Measurements from ENCODE around the gene SNAPC1. TPM values are rescaled to one million over a fixed set of nuclear protein-coding genes. Genes with fewer than 3 reads are reported as not detected.

SNAPC1 gene
- total RNA-seq, 2 experiments from 2014 or later: 8.7 to 9.2 TPM

DNA sequence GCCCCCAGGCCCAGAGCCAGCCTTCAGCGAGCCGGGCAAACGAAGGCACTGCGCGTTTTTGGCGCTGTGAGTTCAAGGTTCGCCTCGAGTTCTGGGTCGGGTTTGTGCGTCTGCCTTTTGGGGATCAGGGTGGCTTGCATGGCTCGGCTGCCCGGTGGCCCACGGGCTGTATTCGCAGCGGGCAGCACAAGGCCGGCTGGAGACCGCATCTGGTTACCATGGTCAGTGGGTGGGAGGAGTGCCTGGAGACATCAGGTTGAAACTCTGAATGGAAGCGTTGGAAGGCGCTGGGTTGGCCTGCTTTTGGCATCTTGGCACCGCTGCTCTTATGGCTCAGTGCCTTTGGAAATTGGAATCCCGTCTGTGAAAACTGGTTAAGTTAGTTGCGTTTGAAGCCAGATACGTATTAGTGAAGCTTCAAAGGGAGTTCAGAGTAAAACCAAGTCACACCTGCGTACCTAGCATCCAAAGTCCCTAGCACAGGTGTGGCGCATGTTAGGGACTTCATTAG lies 50.9 kb downstream of the SNAPC1 start:
- Mint-ChIP-seq H3K27me3 (ENCODE audit: low read depth) (peaks cover 43% of the 10 kb centered on the region), H3K4me1 (ENCODE audit: low read depth) (peaks cover 11% of the 10 kb centered on the region)
- CTCF ChIA-PET: interaction anchor here (0.6 to 0.7 kb wide), 2 partner anchors 240 to 556 kb away, joined by 3 to 6 read pairs; no protein-coding TSS in a partner anchor

DNA sequence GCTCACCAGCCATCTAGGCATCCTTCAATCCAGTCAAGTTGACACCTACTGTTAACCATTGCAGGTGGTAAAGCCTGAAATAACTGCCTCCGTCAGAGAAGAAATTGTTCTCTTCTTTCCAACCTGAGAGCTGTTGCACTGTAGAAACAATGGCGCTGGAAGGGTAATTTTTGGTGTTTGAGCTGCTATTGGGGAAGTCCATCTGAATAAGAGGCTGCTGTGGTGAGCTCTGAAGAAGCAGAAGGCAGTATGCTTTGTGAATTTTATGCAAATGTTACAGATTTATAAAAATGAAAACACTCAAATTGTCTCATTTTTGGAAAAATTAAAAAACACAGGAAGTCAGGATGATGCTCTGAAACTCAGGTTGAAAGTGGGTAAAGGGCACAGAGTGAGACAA lies 60.2 kb downstream of the SNAPC1 start:
- intact Hi-C loops (cut with micrococcal nuclease): no loop called here
- H3K27me3 Mint-ChIP-seq (ENCODE audit: low read depth): peaks cover 3% of the 10 kb centered on the region
- H3K4me1 Mint-ChIP-seq (ENCODE audit: low read depth): peaks cover 9% of the 10 kb centered on the region
- peak; percentile 46 for DNase-seq
- no peaks in the 10 kb centered on the region for H3K36me3 Mint-ChIP-seq (ENCODE audit: low read depth)
- peak overlapping the region; percentile 30 for H3K27ac Mint-ChIP-seq
- no peaks in the 10 kb centered on the region for H3K9me3 Mint-ChIP-seq
- H3K4me3 Mint-ChIP-seq: no peak overlapping the region
- CTCF ChIA-PET: interaction anchor here (1.1 to 2.8 kb wide), 2 partner anchors 15 to 1340 kb away, joined by 3 to 11 read pairs; no protein-coding TSS in a partner anchor

More for the DNA sequence above, 50.9 kb downstream of the SNAPC1 start:
- no peak for DNase-seq
- intact Hi-C loops (cut with micrococcal nuclease): no loop called here
- H3K9me3 Mint-ChIP-seq: no peaks in the 10 kb centered on the region
- H3K36me3 Mint-ChIP-seq (ENCODE audit: low read depth): no peaks in the 10 kb centered on the region
- H3K4me3 Mint-ChIP-seq: peak overlapping the region; percentile 69
- H3K27ac Mint-ChIP-seq: no peak overlapping the region

DNA sequence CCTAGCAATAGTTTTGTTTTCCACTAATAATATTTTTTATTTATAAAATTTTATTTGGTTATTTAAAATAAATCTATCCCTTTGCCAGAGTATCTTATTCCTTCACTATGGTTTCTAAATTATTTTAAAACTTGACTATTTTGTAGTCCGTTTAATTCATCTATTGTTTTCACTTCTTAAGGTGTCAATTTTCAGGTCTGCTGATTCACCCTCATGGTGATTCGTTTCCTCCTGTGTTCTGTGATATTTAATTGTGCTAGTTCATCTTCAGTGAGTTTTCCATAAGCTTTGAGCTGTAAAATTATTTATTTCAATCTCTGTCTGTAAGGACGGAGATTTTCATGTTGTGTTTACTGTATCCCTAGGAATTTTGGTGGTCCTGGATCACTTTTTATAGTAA lies 70.6 kb downstream of the SNAPC1 start:
- Mint-ChIP-seq H3K36me3 (ENCODE audit: low read depth) (no peaks in the 10 kb centered on the region), H3K4me3 (no peak overlapping the region), H3K4me1 (ENCODE audit: low read depth) (peaks cover 9% of the 10 kb centered on the region), H3K27me3 (ENCODE audit: low read depth) (no peaks in the 10 kb centered on the region), H3K27ac (no peak overlapping the region), H3K9me3 (no peaks in the 10 kb centered on the region)
- intact Hi-C loops (cut with micrococcal nuclease): loop anchor here (1.0 to 10.0 kb wide), 3 partner anchors 70 to 268 kb away; partner anchors contain the start of gene SNAPC1
- CTCF ChIA-PET: interaction anchor here (1.4 kb wide), 1 partner anchor 28 kb away, joined by 6 read pairs; no protein-coding TSS in a partner anchor
- DNase-seq: peak; percentile 25

DNA sequence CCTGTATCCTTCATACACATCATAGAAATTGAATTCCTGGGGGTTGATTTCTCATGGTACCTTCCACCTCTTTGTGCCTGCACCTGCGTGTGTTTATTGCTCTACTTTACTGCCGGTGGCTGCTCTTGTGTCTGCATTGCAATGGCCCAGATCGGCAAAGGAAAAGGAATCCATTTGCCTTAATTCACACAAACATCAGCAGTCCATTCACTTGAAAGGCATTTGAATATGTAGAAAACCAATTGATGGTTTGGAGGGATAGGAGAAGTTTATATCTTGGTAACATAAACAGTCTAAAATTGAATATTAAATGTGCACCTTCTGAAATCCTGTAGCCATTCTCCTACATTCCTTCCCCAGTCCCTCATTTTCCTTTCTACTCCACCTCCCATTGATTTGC lies 74.0 kb downstream of the SNAPC1 start:
- intact Hi-C loops (cut with micrococcal nuclease): loop anchor here (10.0 kb wide), 1 partner anchor 271 kb away; no protein-coding TSS in a partner anchor
- CTCF ChIA-PET: interaction anchor here (0.9 to 3.7 kb wide), 22 partner anchors 9 to 569 kb away, joined by 3 to 63 read pairs (median 12); no protein-coding TSS in a partner anchor
- H3K27me3 Mint-ChIP-seq (ENCODE audit: low read depth): no peaks in the 10 kb centered on the region
- H3K27ac Mint-ChIP-seq: no peak overlapping the region
- H3K36me3 Mint-ChIP-seq (ENCODE audit: low read depth): no peaks in the 10 kb centered on the region
- H3K4me3 Mint-ChIP-seq: no peak overlapping the region
- no peak for DNase-seq
- H3K4me1 Mint-ChIP-seq (ENCODE audit: low read depth): peaks cover 14% of the 10 kb centered on the region
- no peaks in the 10 kb centered on the region for H3K9me3 Mint-ChIP-seq

DNA sequence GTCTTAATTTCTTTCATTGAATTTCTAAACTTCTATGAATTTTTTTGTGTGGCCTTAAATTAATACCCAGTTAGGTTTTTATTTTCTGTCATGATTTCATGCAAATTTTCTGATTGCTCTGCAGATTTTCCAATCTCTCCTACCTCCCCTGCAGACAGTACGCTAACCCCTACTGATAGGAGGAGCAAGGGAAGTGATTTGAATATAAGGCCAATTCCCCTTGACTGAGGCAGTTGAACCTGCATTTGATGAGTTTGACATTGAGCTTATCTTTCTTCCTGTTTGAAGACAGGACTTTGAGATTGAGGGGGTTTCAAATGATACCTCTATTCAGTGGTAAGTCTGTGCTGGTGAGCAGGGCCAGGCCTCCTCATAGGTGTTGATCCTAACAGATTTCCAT lies 74.6 kb downstream of the SNAPC1 start:
- CTCF ChIA-PET: interaction anchor here (0.6 to 3.7 kb wide), 52 partner anchors 8 to 1003 kb away, joined by 3 to 63 read pairs (median 5); no protein-coding TSS in a partner anchor
- Mint-ChIP-seq H3K27ac (no peak overlapping the region), H3K27me3 (ENCODE audit: low read depth) (no peaks in the 10 kb centered on the region), H3K36me3 (ENCODE audit: low read depth) (no peaks in the 10 kb centered on the region), H3K4me3 (no peak overlapping the region), H3K9me3 (no peaks in the 10 kb centered on the region), H3K4me1 (ENCODE audit: low read depth) (peaks cover 14% of the 10 kb centered on the region)
- intact Hi-C loops (cut with micrococcal nuclease): loop anchor here (1.0 to 10.0 kb wide), 9 partner anchors 75 to 568 kb away; partner anchors contain the start of gene SNAPC1
- DNase-seq: no peak

DNA sequence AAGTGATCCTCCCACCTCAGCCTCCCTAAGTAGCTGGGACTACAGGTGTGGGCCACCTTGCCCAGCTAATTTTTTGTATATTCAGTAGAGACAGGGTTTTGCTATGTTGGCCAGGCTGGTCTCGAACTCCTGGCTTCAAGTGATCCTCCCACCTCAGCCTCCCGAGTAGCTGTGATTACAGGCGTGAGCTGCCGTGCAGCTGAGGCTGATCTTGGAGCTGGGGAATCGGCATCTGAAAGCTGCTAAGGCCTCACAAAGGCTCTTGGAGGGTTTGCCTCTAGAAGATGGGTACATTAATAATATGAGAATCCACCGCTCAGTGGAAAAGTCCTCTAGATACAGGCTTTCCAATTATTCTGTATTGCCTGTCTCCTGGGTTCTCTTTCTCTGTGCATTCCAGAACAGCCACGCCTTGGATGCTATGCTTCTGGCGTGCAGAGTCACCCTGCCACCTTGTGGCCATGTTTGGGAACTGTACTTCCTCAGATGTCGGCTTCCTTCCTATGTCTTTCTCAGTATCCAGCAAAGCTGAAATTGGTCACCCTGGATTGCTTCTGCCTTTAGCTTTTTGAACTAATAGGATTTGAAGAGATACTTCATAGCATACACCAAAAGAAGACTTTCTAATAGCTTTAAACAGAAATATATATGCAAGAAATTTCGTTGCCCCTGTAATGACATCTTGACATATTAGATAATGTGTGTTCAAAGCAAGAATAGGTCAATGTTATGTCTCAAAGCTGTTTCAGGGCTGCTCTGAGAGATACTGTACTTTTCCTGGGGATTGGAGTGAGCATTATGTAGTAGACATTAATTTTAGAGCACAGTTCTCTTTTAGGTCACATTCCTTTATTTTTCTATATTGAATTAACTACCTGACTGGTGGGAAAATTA lies 75.4 kb downstream of the SNAPC1 start:
- intact Hi-C loops (cut with micrococcal nuclease): loop anchor here (1.0 to 10.0 kb wide), 9 partner anchors 75 to 568 kb away; partner anchors contain the start of gene SNAPC1
- H3K4me3 Mint-ChIP-seq: no peak overlapping the region
- no peaks in the 10 kb centered on the region for H3K36me3 Mint-ChIP-seq (ENCODE audit: low read depth)
- peak; percentile 88 for DNase-seq
- no peaks in the 10 kb centered on the region for H3K9me3 Mint-ChIP-seq
- CTCF ChIA-PET: interaction anchor here (0.6 to 3.7 kb wide), 75 partner anchors 8 to 1492 kb away, joined by 3 to 63 read pairs (median 5); partner anchors contain the start of gene SNAPC1
- no peak overlapping the region for H3K27ac Mint-ChIP-seq
- H3K4me1 Mint-ChIP-seq (ENCODE audit: low read depth): peaks cover 12% of the 10 kb centered on the region
- H3K27me3 Mint-ChIP-seq (ENCODE audit: low read depth): no peaks in the 10 kb centered on the region

DNA sequence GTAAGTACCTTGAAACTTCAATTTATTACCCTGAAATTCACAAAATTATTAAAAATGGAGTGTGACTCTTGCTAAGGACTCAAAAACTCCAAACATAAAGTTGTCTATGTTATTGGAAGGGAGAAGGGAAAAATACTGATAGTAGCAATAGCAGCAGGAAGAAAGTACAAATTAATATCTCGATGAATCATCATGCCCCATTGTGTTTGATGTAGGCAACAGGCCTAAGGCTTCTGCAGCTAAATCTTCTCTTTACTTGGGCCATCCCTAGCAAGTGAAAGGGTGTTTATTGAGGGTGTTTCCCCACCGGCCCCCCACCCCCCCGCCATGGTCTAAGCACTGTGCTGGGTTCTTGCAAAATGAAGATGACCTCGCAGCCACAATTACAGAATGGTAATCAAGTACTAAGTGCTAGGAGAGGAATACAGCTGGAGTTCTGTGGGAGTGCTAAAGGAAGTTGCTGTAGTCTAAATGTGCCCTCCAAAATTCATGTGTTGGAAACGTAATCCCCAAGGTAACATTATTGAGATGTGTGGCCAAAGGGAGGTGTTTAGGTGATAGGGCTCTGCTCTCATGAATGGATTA lies 76.5 kb downstream of the SNAPC1 start:
- Mint-ChIP-seq H3K4me3 (no peak overlapping the region), H3K4me1 (ENCODE audit: low read depth) (peaks cover 7% of the 10 kb centered on the region), H3K27ac (no peak overlapping the region), H3K27me3 (ENCODE audit: low read depth) (no peaks in the 10 kb centered on the region), H3K36me3 (ENCODE audit: low read depth) (no peaks in the 10 kb centered on the region), H3K9me3 (no peaks in the 10 kb centered on the region)
- DNase-seq: no peak
- intact Hi-C loops (cut with micrococcal nuclease): loop anchor here (10.0 kb wide), 1 partner anchor 274 kb away; no protein-coding TSS in a partner anchor
- CTCF ChIA-PET: interaction anchor here (0.7 to 3.7 kb wide), 12 partner anchors 17 to 571 kb away, joined by 3 to 43 read pairs (median 13); no protein-coding TSS in a partner anchor

DNA sequence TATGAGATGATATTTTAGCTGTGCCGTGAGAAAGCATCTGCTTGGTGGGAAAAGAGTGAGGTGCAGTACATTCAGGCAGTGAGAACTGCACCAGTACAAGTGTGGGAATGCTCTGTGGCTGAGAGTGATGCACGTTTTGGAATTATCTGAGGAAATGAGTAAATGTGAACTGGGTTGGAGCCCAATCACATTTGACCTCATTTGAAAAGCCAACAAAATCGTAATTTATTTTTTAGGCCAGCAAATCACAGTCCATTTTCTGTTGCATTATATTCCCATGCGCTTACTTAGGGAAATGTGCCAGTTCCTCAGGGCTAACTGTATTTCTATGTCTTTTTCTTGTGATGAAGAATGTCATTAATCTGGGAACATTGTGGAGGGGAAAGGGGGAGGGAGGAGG lies 77.3 kb downstream of the SNAPC1 start:
- Mint-ChIP-seq H3K4me1 (ENCODE audit: low read depth) (peaks cover 7% of the 10 kb centered on the region), H3K27ac (no peak overlapping the region)
- CTCF ChIA-PET: no interaction called here

DNA sequence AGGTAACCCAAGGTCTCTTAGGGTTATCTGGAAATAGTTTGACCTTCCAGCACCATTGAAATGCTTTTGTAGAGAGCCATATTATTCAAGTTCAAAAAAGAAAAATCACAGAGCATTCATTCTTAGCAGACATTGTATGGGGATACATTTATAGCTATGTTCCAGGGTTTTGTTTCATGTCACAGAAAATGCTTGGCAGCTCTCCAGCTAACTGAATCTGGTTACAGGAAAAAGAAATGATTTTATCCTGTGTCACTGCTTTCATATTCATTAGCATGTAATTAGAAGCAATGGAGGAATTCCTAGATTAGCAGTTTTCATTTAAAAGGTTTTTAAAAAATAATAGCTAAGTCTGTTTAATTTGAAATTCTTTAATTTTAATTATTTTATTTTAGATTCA lies 78.9 kb downstream of the SNAPC1 start:
- no peak overlapping the region for H3K4me3 Mint-ChIP-seq
- no peaks in the 10 kb centered on the region for H3K9me3 Mint-ChIP-seq
- no peak overlapping the region for H3K27ac Mint-ChIP-seq
- CTCF ChIA-PET: interaction anchor here (0.7 to 1.4 kb wide), 6 partner anchors 77 to 431 kb away, joined by 3 to 4 read pairs (median 3); no protein-coding TSS in a partner anchor
- no peaks in the 10 kb centered on the region for H3K27me3 Mint-ChIP-seq (ENCODE audit: low read depth)
- intact Hi-C loops (cut with micrococcal nuclease): loop anchor here (1.0 kb wide), 1 partner anchor 49 kb away; no protein-coding TSS in a partner anchor
- DNase-seq: peak; percentile 72
- H3K36me3 Mint-ChIP-seq (ENCODE audit: low read depth): no peaks in the 10 kb centered on the region
- H3K4me1 Mint-ChIP-seq (ENCODE audit: low read depth): peaks cover 7% of the 10 kb centered on the region

More for the DNA sequence above, 77.3 kb downstream of the SNAPC1 start:
- no peak for DNase-seq
- Mint-ChIP-seq H3K4me3 (no peak overlapping the region), H3K36me3 (ENCODE audit: low read depth) (no peaks in the 10 kb centered on the region), H3K9me3 (no peaks in the 10 kb centered on the region), H3K27me3 (ENCODE audit: low read depth) (no peaks in the 10 kb centered on the region)
- intact Hi-C loops (cut with micrococcal nuclease): loop anchor here (10.0 kb wide), 1 partner anchor 275 kb away; no protein-coding TSS in a partner anchor

Data from activated naive CD4-positive, alpha-beta T cell treated with anti-CD3 and anti-CD28 coated beads for 36 hours (primary cell).